GM18909 (cell line): ENCODE data around the gene FBP2.
"Not testable (repeated sequence)": the region's sequence is repeated elsewhere in the genome, so short reads cannot be mapped to it uniquely, and the experiment has no call there.

ENCODE experiments used
- ATAC-seq: cut with Tn5 transposase; IDR thresholded peaks from one replicate; pipeline ENCODE4 v1.9.1; 2021; ENCODE audit warnings: mild to moderate bottlenecking; ENCODE audit not compliant: unreplicated experiment, poor library complexity

Gene FBP2

GRCh38 chr9:94607423-94607691 lies 13.7 kb upstream of the FBP2 start:
- no peak for ATAC-seq

DNA sequence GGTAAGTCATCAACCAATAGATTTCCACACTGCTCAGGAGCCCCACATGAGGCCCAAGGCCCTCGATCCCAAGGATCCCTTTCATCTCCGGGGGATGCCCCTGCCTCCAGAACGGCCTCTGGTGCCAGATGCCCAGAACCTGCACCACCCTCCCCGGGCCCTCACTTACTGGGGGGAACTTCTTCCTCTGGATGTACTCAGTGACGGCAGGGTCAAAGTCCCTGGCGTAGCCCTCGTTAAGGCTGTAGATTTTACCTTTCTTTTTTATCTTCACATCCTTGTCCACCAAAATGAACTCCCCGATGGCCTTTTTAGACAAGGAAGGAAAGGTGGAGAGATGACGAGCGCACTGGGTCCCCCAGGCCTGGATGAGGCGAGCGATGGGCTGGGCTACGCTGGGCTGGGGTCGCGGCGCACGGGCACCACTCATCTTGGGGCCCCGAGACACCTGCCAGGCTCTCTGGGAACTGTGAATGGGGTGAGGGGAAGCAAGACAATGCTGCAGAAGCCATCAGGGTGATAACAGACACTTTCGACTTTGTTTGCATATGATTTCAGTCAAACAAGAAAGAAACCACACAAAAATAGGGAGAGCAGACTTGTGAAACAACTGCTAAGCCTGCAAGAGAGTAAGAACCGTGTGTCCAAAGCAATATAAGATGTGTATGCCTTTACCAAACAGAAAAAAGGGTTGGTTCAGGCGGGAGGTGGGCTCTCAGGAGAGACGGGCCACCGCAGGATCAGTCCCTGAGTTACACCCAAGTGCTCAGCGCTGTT lies 13.2 kb upstream of the FBP2 start:
- no peak for ATAC-seq

DNA sequence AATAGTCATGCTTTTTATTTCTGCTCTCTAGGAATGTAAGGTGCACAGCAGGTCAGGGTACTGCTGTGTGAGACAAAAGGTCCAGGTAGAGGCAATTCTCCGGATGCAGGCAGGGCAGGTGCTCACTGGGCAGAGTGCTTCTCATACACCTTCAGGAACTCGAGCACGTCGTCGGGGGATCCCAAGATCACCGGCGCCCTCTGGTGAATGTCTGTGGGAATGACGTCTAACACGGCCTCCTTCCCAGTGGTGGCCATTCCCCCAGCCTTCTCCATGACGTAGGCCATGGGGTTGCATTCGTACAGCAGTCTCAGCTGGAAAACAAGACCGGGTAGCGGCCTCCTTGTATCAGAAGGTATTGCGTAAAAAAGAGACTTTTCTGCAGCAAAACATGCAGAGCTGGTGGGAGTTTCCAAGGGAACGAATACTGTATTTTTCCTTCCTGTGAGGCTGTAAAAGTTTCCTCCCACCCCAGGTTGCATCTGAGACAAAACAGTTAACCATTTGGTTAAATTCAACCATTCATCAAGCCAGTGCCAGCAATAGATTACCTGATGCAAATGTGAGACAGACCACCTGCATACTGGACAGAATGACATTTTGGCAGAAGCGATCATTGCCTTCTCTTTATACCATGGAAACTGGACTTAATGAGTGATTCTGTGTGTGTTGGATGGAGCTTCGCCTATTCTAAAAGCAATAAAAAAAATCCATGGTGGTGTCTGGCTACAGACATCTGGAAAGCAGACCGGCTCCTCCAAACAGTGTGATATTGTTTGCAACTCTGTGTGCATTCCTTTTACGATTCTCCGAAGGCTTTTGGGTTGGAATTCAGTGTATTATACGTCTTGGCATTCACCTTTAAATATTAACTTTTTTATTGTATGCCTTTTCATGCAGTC lies 9.9 kb upstream of the FBP2 start:
- no peak for ATAC-seq

GRCh38 chr9:94602666-94603065 lies 9.0 kb upstream of the FBP2 start:
- ATAC-seq = no peak

DNA sequence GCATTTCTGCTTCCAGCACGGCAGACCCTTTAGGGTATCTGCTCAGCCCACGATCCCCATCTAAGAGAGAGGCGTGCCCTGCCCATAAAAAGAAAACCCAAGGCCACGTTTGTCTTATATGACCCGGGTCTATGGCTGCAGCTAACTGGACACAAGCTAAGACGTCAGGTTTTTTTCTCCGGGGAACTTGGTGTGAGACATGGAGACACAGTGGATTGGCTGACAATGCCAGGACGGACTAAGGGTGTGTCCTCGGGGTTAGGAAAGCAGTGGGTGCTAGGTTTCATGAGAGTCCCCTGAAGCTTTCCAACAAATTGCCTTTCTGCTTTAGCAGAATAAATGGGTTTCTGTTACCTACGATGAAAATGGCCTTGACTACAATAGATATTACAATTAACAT lies 7.1 kb upstream of the FBP2 start:
- no peak for ATAC-seq

DNA sequence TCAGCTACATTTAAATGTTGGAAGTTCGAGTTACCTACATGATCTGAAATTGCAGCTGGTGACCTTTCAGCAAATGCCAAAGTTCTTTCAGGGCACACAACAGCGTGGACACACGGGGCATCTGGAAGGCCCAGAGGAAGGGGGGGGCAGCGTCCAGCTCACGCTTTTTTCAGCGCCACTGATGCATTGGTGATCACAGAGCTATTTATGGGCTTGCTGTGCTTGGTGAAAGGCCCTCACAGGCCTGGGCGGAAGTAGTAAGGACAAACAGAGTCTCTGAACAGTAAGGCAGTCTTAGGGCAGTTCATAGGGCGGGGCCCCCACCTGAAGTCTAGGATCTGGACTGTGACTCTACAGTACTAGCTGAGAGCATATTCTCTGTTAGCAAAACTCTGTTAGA lies 6.6 kb upstream of the FBP2 start:
- ATAC-seq = no peak

GRCh38 chr9:94599102-94599501 lies 5.5 kb upstream of the FBP2 start:
- no peak for ATAC-seq

GRCh38 chr9:94592683-94593082 lies 941 bp downstream of the FBP2 start:
- ATAC-seq = not testable (repeated sequence)

GRCh38 chr9:94591876-94592275 lies 1.7 kb downstream of the FBP2 start:
- ATAC-seq = no peak

DNA sequence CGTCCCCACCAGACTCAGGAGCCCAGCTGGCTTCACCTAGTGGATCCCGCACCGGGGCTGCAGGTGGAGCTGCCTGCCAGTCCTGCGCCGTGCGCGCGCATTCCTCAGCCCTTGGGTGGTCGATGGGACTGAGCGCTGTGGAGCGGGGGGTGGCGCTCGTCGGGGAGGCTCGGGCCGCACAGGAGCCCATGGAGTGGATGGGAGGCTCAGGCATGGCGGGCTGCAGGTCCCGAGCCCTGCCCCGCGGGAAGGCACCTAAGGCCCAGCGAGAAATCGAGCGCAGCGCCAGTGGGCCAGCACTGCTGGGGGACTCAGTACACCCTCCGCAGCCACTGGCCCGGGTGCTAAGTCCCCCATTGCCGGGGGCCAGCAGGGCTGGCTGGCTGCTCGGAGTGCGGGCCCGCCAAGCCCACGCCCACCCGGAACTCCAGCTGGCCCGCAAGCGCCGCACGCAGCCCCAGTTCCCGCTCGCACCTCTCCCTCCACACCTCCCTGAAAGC lies 2.5 kb downstream of the FBP2 start:
- ATAC-seq = not testable (repeated sequence)

- ATAC-seq = no peak
Measured at GRCh38 chr9:94588681-94589080, 4.9 kb downstream of the FBP2 start.

- no peak for ATAC-seq
Measured at GRCh38 chr9:94586814-94587213, 6.8 kb downstream of the FBP2 start.

DNA sequence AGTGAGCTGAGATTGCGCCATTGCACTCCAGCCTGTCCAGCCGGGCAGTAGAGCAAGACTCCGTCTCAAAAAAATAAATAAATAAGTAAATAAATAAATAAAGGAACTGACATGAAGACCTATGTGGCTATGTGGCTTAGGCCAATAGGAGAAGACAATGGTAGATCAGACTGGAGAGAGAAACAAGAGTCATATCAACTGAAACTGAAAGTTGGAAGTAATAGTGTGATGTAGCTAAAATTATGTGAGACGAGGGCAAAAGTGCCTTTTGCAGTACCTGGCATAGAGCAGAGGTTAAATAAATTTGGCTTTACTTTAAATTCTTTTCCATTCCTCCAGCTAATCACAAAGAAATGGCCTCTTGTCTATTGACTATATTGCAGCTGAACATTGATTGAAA lies 7.3 kb downstream of the FBP2 start:
- ATAC-seq = no peak

GRCh38 chr9:94584555-94584954 lies 9.1 kb downstream of the FBP2 start:
- no peak for ATAC-seq

GRCh38 chr9:94581728-94582127 lies 11.9 kb downstream of the FBP2 start:
- ATAC-seq = no peak

GRCh38 chr9:94577571-94577970 lies 16.1 kb downstream of the FBP2 start:
- no peak for ATAC-seq

DNA sequence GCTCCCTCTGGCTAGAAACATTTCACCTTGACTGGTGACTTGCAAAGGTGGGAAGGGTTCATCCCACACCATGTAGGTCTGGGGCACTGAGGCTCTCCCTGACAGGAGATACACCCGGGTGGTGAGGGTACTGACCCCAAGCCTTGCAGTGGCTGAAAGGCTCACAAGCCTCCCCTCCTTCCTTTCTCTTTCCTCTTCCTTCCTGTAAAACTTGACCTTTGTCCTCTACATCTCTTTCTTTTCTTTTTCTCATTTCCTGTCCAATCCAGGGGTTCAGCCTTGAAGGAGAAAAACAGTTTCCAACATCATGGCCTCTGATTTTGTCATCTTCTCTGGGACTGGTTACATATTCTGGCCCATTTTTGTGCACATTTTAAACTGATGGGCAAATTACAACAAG lies 16.6 kb downstream of the FBP2 start:
- no peak for ATAC-seq

GRCh38 chr9:94576131-94576530 lies 17.5 kb downstream of the FBP2 start:
- ATAC-seq = no peak

DNA sequence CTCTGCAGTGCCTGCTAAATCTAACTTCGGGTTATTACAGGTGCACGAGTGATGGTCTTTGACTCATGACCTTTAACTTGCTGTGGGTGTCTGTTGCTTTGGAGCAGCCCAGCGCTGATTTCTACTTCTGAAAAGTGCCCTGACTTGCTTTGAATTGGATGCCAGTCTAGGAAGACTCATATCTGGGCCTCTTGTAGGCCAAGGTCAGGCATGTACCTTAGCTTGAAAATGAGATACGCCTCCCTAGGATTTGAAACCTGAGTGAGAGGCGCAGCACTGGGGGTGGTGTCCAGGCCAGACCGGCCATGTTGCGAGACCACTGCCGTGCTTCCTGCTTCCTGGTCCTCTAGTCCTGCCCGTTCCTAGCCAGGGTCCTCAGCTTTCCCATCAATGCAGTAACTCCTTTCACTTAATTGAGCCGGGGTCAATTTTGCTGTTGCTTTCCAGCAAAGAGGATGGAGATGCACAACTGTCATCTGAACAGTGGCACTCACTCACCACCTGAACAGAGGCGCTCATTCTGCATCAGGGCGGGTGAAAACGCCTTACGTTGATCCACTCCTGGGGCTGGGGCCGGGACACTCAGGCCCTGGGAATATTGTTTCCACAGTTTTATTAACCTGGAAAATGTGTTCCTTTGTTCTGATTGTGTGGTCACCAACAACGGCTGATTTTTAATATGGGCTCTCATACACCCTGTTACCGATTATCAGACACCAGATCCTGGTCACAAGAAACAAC lies 24.5 kb downstream of the FBP2 start:
- ATAC-seq = no peak

DNA sequence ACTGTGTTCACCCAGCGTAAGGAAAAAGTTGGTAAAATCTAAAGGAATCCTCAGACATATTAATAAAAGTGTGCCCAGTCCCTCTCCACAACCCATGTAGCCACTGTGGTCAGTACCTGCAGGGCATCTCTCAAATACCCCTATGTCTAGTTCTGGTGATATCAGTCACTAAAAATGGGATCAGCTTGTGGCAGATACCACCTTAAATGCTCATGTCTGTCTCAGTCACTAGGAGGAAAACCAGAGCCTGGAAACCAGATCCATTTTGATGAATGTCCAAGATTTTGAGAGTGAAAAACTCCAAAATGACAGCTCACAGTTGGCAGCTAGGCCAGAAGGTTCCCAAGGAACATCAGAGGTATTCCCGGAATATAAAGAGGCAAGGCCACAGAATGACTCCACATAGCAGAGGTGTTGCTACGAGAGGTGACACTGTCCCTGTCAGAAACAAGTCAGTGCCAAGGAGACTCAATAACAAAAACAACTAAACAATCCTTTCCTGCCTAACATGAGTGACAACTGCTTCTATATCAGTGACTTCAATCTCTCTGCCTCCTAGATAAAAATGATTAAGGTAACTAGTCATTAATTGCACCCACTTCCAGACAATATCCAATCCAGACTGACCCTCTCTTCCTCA lies 25.3 kb downstream of the FBP2 start:
- ATAC-seq = no peak
